CD4-positive, alpha-beta T cell treated with Interferon gamma for 1 hour (primary cell): ENCODE measurements around the gene NDUFA11.
"Not testable (repeated sequence)": the region's sequence is repeated elsewhere in the genome, so short reads cannot be mapped to it uniquely, and the experiment has no call there.

Experiments used
- DNase-seq: peaks from one replicate; pipeline ENCODE4 v3.0.0-alpha.2; 2020

Gene NDUFA11

GRCh38 chr19:5883157-5883873, 20.3 kb downstream of the NDUFA11 start:
- not testable (repeated sequence) for DNase-seq

GRCh38 chr19:5882421-5882968, 21.1 kb downstream of the NDUFA11 start:
- DNase-seq = no peak

- no peak for DNase-seq
These were observed 21.9 kb downstream of the NDUFA11 start for GRCh38 chr19:5881543-5882299.

- no peak for DNase-seq
These were observed 22.9 kb downstream of the NDUFA11 start for GRCh38 chr19:5880604-5881078.

- DNase-seq = no peak
These were observed 23.4 kb downstream of the NDUFA11 start for GRCh38 chr19:5880196-5880595.

- DNase-seq = no peak
These were observed 25.7 kb downstream of the NDUFA11 start for GRCh38 chr19:5877882-5878281.

- no peak for DNase-seq
These were observed 26.2 kb downstream of the NDUFA11 start for GRCh38 chr19:5877427-5877826.

GRCh38 chr19:5874496-5874895, 29.1 kb downstream of the NDUFA11 start:
- not testable (repeated sequence) for DNase-seq

- DNase-seq = no peak
These were observed 29.9 kb downstream of the NDUFA11 start for GRCh38 chr19:5873617-5874199.

GRCh38 chr19:5870986-5871394, 32.6 kb downstream of the NDUFA11 start:
- DNase-seq = no peak

GRCh38 chr19:5867201-5868136, 36.1 kb downstream of the NDUFA11 start:
- DNase-seq = no peak

GRCh38 chr19:5865772-5866171, 37.8 kb downstream of the NDUFA11 start:
- no peak for DNase-seq

- no peak for DNase-seq
These were observed 38.7 kb downstream of the NDUFA11 start for GRCh38 chr19:5864725-5865486.

- DNase-seq = no peak
These were observed 39.4 kb downstream of the NDUFA11 start for GRCh38 chr19:5864013-5864720.

- no peak for DNase-seq
These were observed 40.4 kb downstream of the NDUFA11 start for GRCh38 chr19:5863030-5863665.

- DNase-seq = no peak
These were observed 46.1 kb downstream of the NDUFA11 start for GRCh38 chr19:5857203-5858081.

GRCh38 chr19:5855151-5855550, 48.4 kb downstream of the NDUFA11 start:
- not testable (repeated sequence) for DNase-seq

- DNase-seq = not testable (repeated sequence)
These were observed 49.5 kb downstream of the NDUFA11 start for GRCh38 chr19:5854121-5854520.

- DNase-seq = no peak
These were observed 52.3 kb downstream of the NDUFA11 start, which contains the start of gene FUT3 for GRCh38 chr19:5851302-5851701. FUT3 (minus strand) TSS chr19:5851449.
